Measurements from ENCODE around the gene ANKS6.

DNA sequence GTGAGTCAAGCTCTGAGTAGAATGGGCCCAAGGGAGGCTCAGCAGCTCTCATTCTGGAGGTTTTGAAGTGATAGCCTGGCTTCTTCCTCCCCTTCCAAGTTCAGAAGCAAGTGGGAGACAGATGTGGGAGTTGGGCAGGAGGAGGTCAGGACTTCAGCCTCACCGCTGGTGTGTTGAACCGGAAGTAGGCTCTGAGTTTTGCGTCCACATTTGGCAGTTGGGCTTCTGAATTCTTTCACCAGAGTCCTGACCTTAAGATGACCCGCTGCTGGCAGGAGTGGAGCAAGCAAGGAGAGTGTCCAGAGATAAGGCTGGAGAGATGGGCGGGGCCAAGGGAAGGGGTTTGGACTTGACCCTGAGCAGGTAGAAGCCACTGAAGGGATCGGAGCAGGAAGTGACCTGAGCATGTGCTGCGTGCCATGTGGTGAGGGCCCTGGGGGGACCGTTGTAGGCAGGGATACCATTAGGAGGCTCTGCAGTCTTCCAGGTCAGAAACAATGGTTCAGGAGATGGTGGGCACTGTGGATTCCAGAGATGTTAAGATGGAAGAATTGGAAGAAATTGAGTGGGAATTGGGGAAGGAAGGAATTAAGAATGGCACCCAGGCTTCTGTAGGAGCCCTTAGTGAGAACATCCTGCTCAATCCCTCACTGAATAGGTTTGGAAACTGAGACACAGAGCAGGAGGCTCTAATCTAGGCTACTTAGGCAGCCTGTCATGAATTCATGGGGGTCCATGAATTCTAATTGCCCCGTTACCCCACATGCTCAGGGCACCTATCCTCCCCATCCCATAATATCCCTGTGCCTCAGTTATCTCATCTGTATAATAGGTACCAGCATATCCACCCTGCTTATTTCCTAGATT, 37.0 kb upstream of the ANKS6 start:
- TF ChIP-seq, protein P1, sequence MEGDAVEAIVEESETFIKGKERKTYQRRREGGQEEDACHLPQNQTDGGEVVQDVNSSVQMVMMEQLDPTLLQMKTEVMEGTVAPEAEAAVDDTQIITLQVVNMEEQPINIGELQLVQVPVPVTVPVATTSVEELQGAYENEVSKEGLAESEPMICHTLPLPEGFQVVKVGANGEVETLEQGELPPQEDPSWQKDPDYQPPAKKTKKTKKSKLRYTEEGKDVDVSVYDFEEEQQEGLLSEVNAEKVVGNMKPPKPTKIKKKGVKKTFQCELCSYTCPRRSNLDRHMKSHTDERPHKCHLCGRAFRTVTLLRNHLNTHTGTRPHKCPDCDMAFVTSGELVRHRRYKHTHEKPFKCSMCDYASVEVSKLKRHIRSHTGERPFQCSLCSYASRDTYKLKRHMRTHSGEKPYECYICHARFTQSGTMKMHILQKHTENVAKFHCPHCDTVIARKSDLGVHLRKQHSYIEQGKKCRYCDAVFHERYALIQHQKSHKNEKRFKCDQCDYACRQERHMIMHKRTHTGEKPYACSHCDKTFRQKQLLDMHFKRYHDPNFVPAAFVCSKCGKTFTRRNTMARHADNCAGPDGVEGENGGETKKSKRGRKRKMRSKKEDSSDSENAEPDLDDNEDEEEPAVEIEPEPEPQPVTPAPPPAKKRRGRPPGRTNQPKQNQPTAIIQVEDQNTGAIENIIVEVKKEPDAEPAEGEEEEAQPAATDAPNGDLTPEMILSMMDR (IDR thresholded peaks at IDR 0.05), result no peak
- TF ChIP-seq POLR2AphosphoS5 (IDR thresholded peaks at IDR 0.05) (no peak), POLR2A (IDR thresholded peaks at IDR 0.05; ENCODE audit: low read depth) (no peak)

Measured in esophagus muscularis mucosa (tissue), 3 donors.